SU-DHL-6 (cell line): Measurements from ENCODE around the gene MBD5.

Source experiments
- H2AFZ ChIP-seq: fragments of 200-600 bp; sonication (generic); 2 replicates; pipeline ENCODE4 v1.6.1; 2014; ENCODE audit warnings: low read depth, mild to moderate bottlenecking, moderate library complexity, mixed read lengths, antibody characterized with exemption, low read length; ENCODE audit not compliant: severe bottlenecking
- H3F3A ChIP-seq: fragments of 200-600 bp; shearing (Covaris generic); 2 replicates; pipeline ENCODE4 v1.6.0; 2016; ENCODE audit warnings: antibody characterized with exemption, mild to moderate bottlenecking; ENCODE audit not compliant: insufficient read depth
- H3K27ac ChIP-seq: fragments of 200-600 bp; sonication (generic); 2 replicates; pipeline ENCODE4 v1.5.1; 2016; ENCODE audit warnings: low read depth, mild to moderate bottlenecking, low read length, moderate library complexity, mixed read lengths
- H3K27me3 ChIP-seq: fragments of 200-600 bp; sonication (generic), shearing (Covaris generic); 2 replicates; pipeline ENCODE4 v1.6.0; 2014; ENCODE audit warnings: mild to moderate bottlenecking, low read length
- H3K36me3 ChIP-seq: fragments of 200-600 bp; sonication (generic); 2 replicates; pipeline ENCODE4 v1.6.1; 2014; ENCODE audit warnings: mild to moderate bottlenecking, low read length, mixed read lengths
- H3K4me2 ChIP-seq: fragments of 300-600, 200-600 bp; shearing (Covaris generic), sonication (generic); 2 replicates; pipeline ENCODE4 v1.6.0; 2014; ENCODE audit warnings: low read length, low read depth, mild to moderate bottlenecking; ENCODE audit not compliant: poor library complexity, severe bottlenecking
- H3K4me3 ChIP-seq: fragments of 200-600 bp; sonication (generic); 2 replicates; pipeline ENCODE4 v1.5.1; 2014; ENCODE audit warnings: antibody characterized with exemption, low read length, mild to moderate bottlenecking, mixed read lengths; ENCODE audit not compliant: insufficient read depth, poor library complexity, severe bottlenecking
- H3K79me2 ChIP-seq: fragments of 200-600 bp; sonication (generic); 2 replicates; pipeline ENCODE4 v1.6.1; 2014; ENCODE audit warnings: mild to moderate bottlenecking, low read length, moderate library complexity; ENCODE audit not compliant: insufficient read depth
- H3K9ac ChIP-seq: fragments of 200-600 bp; sonication (generic); 2 replicates; pipeline ENCODE4 v1.7.0; 2014; ENCODE audit warnings: mild to moderate bottlenecking, low read length
- H3K9me2 ChIP-seq: fragments of 200-600 bp; sonication (generic); replicated peaks from 2 replicates; pipeline ENCODE4 v1.6.1; 2014; ENCODE audit warnings: low read length; ENCODE audit not compliant: insufficient read depth
- H3K9me3 ChIP-seq: fragments of 200-600 bp; sonication (generic); 2 replicates; pipeline ENCODE4 v1.6.1; 2014; ENCODE audit warnings: low read length, mixed read lengths; ENCODE audit not compliant: insufficient read depth
- H4K20me1 ChIP-seq: fragments of 200-600 bp; sonication (generic); 2 replicates; pipeline ENCODE4 v1.6.1; 2014; ENCODE audit warnings: low read depth, mild to moderate bottlenecking, antibody characterized with exemption, low read length, moderate library complexity, mixed read lengths
- CTCF ChIP-seq: fragments of 200-600 bp; sonication (generic); IDR thresholded peaks from one replicate; pipeline ENCODE4 v1.5.1; 2017; ENCODE audit warnings: antibody characterized with exemption, mild to moderate bottlenecking, low read length, moderate library complexity; ENCODE audit not compliant: insufficient read depth, poor library complexity, severe bottlenecking
- EZH2phosphoT487 ChIP-seq: fragments of 200-600 bp; sonication (generic), shearing (Covaris generic); conservative IDR thresholded peaks from 2 replicates; pipeline ENCODE4 v1.6.1; 2018; ENCODE audit warnings: mild to moderate bottlenecking, antibody characterized with exemption, low read length, moderate library complexity, mixed read lengths

MBD5 gene

GRCh38 chr2:148014616-148015015, 6.3 kb upstream of the MBD5 start:
- peaks cover 99% of the 10 kb centered on the region for H3K79me2 ChIP-seq
- TF ChIP-seq EZH2phosphoT487, result no peak
- TF ChIP-seq CTCF, result no peak
- H3K36me3 ChIP-seq, result peaks cover 3% of the 10 kb centered on the region; the same call in 1 of the 2 replicates
- no peaks in the 10 kb centered on the region for H3K9me3 ChIP-seq
- H3K4me2 ChIP-seq, result no peak overlapping the region
- no peaks in the 10 kb centered on the region for H3F3A ChIP-seq
- no peak overlapping the region for H3K27ac ChIP-seq
- H2AFZ ChIP-seq, result no peak overlapping the region
- no peaks in the 10 kb centered on the region for H3K27me3 ChIP-seq
- no peaks in the 10 kb centered on the region for H3K9me2 ChIP-seq
- no peaks in the 10 kb centered on the region for H4K20me1 ChIP-seq
- H3K4me3 ChIP-seq, result no peak overlapping the region
- H3K9ac ChIP-seq, result no peak overlapping the region

DNA sequence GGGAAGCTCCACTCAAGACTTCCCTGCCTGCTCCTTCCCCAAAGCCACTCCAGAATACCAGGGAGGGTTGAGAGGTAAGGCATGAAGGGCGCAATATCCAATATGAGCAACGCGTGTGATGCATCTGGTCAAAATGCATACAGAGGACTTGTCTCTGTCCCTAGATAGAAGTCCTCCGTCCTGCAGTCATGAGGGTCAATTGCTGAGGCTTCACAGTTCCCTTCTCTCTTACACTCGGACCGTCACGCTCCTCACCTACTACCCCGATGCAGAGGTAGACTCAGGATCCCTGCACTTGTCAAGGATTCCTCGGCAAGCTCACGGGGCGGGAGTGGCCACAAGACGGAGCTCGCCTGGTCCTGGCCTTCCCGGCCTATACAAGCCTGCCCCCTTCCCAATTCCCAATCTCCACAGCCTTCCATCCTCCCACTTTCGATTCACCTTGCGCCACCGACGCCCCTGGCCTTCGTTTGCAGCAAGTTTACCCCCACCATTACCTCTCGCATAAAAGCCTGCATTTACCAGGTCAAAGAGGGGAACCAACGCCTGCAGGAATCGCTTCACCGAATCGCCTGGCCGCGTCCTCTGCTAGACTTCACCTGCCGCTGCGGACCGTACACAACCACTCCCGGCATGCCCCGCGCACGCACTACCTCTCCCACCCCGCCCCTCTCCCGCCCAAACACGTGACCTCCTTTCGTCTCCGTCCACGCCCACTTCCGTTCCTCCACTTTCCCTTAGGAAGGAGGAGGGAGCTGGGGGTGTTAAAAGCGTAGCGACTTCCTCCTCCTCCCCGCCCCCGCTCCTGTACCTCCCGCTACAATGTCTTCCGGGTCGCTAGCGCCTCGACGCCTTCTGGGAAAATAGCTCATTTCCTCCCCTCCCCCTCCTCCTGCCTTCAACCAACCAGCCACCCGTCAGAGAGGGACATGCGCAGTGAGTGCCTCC, 506 bp upstream of the MBD5 start, which contains the start of gene ORC4:
Gene ORC4 (minus strand): TSS at position 627 of the 948 bp plus-strand sequence. CDS start 44,779 bp downstream, outside the sequence.
- H3K36me3 ChIP-seq, result no peaks in the 10 kb centered on the region
- peak within 1 kb of the TSS; percentile 92 for H3K9ac ChIP-seq
- H2AFZ ChIP-seq, result peak within 1 kb of the TSS; percentile 91
- peak within 1 kb of the TSS; percentile 97 for H3K4me3 ChIP-seq
- H3K27me3 ChIP-seq, result no peaks in the 10 kb centered on the region
- no peaks in the 10 kb centered on the region for H3F3A ChIP-seq
- peak within 1 kb of the TSS; percentile 99 for H3K4me2 ChIP-seq
- TF ChIP-seq EZH2phosphoT487, result no peak
- no peak for TF ChIP-seq CTCF
- no peaks in the 10 kb centered on the region for H4K20me1 ChIP-seq
- no peaks in the 10 kb centered on the region for H3K9me2 ChIP-seq
- no peaks in the 10 kb centered on the region for H3K9me3 ChIP-seq
- H3K79me2 ChIP-seq, result peaks cover 93% of the 10 kb centered on the region
- H3K27ac ChIP-seq, result peak within 1 kb of the TSS; percentile 80

DNA sequence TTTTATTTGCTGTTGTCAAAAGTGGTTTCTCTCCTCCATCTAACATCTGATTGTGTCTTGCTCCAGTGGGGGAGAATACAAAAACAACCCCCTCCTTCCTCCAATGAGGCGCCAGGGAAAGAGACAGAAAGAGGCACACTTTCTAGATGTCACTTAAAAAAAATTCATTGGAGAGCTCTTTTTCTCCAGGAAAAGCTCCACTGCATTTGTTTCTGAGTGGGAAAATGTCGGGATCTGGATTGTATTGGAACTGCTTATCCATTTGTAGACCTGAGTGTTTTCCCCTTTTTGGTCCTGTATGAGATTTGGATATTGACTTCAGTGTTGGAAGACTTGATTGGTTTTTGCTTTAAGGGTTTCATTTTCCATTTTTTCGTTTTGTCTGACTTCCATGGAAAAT, 995 bp downstream of the MBD5 start:
- H3K9me2 ChIP-seq, result no peaks in the 10 kb centered on the region
- H3K4me2 ChIP-seq, result peak overlapping the region; percentile 99
- no peaks in the 10 kb centered on the region for H3K9me3 ChIP-seq
- H3K4me3 ChIP-seq, result peak overlapping the region; percentile 89
- peak overlapping the region; percentile 76 for H3K9ac ChIP-seq
- H3K27ac ChIP-seq, result peak overlapping the region; percentile 80; the same call in 1 of the 2 replicates
- no peak for TF ChIP-seq CTCF
- TF ChIP-seq EZH2phosphoT487, result no peak
- no peak overlapping the region for H2AFZ ChIP-seq
- H3F3A ChIP-seq, result no peaks in the 10 kb centered on the region
- H3K79me2 ChIP-seq, result peaks cover 87% of the 10 kb centered on the region
- H3K36me3 ChIP-seq, result no peaks in the 10 kb centered on the region; the same call in 1 of the 2 replicates
- H3K27me3 ChIP-seq, result no peaks in the 10 kb centered on the region
- H4K20me1 ChIP-seq, result no peaks in the 10 kb centered on the region
